GM23338 (cell line): Measurements from ENCODE around the gene BMP5. TPM values are rescaled to one million over a fixed set of nuclear protein-coding genes. Genes with fewer than 3 reads are reported as not detected.

Experiments
- ATAC-seq: fragments of 200-7000 bp; cut with Tn5 transposase; 3 replicates; pipeline ENCODE4 v1.9.1; 2020
- DNase-seq: peaks from one replicate; pipeline ENCODE4 v3.0.0-alpha.2; 2015; ENCODE audit warnings: low spot score
- H2AFZ ChIP-seq: fragments of 200-600 bp; sonication (generic); 2 replicates; pipeline ENCODE4 v1.8.0; 2016; ENCODE audit warnings: antibody characterized with exemption, mild to moderate bottlenecking, moderate library complexity
- H3F3A ChIP-seq: fragments of 200-600 bp; sonication (generic); replicated peaks from 2 replicates; pipeline ENCODE4 v1.8.0; 2017; ENCODE audit warnings: antibody characterized with exemption, mixed run types, low read depth
- H3K27ac ChIP-seq: fragments of 200-600 bp; sonication (generic); 2 replicates; pipeline ENCODE4 v1.6.1; 2016; ENCODE audit warnings: low read depth
- H3K27me3 ChIP-seq: fragments of 200-600 bp; sonication (generic); 2 replicates; pipeline ENCODE4 v1.8.0; 2016; ENCODE audit warnings: mild to moderate bottlenecking, mixed run types, moderate library complexity; ENCODE audit not compliant: insufficient read depth
- H3K36me3 ChIP-seq: fragments of 200-600 bp; sonication (generic); 2 replicates; pipeline ENCODE4 v1.8.0; 2016; ENCODE audit warnings: mild to moderate bottlenecking; ENCODE audit not compliant: insufficient read depth
- H3K4me1 ChIP-seq: fragments of 200-600 bp; sonication (generic); 2 replicates; pipeline ENCODE4 v1.8.0; 2016; ENCODE audit warnings: mild to moderate bottlenecking, moderate library complexity; ENCODE audit not compliant: insufficient read depth
- H3K4me2 ChIP-seq: fragments of 200-600 bp; sonication (generic); 2 replicates; pipeline ENCODE4 v1.7.1; 2017; ENCODE audit warnings: mixed run types
- H3K4me3 ChIP-seq: fragments of 200-600 bp; sonication (generic); 2 replicates; pipeline ENCODE4 v1.6.1; 2016; ENCODE audit warnings: mixed run types
- H3K79me2 ChIP-seq: fragments of 200-600 bp; sonication (generic); replicated peaks from 2 replicates; pipeline ENCODE4 v1.8.0; 2017; ENCODE audit warnings: mild to moderate bottlenecking; ENCODE audit not compliant: insufficient read depth
- H3K9me2 ChIP-seq: fragments of 200-600 bp; sonication (generic); 2 replicates; pipeline ENCODE4 v1.8.0; 2017; ENCODE audit not compliant: insufficient read depth
- H4K20me1 ChIP-seq: fragments of 200-600 bp; sonication (generic); replicated peaks from 2 replicates; pipeline ENCODE4 v1.8.0; 2017; ENCODE audit warnings: mild to moderate bottlenecking; ENCODE audit not compliant: insufficient read depth
- H3K27ac Mint-ChIP-seq: 2 replicates; pipeline ENCODE4 v1.8.0; 2020; ENCODE audit warnings: inconsistent platforms, mild to moderate bottlenecking, moderate library complexity, mixed read lengths
- H3K27me3 Mint-ChIP-seq: 3 replicates; pipeline ENCODE4 v1.8.0; 2022; ENCODE audit warnings: low read depth, mild to moderate bottlenecking, moderate library complexity, mixed read lengths, inconsistent platforms; ENCODE audit not compliant: insufficient read depth, poor library complexity
- H3K36me3 Mint-ChIP-seq: 3 replicates; pipeline ENCODE4 v1.8.0; 2021; ENCODE audit warnings: low read depth, mild to moderate bottlenecking, inconsistent platforms, moderate library complexity, mixed read lengths
- H3K4me1 Mint-ChIP-seq: 3 replicates; pipeline ENCODE4 v1.8.0; 2020; ENCODE audit warnings: mild to moderate bottlenecking, inconsistent platforms, mixed read lengths
- H3K4me3 Mint-ChIP-seq: 3 replicates; pipeline ENCODE4 v1.8.0; 2021; ENCODE audit warnings: moderate library complexity, mild to moderate bottlenecking, inconsistent platforms, mixed read lengths
- H3K9me3 Mint-ChIP-seq: 3 replicates; pipeline ENCODE4 v1.8.0; 2020; ENCODE audit warnings: moderate library complexity, mild to moderate bottlenecking, inconsistent platforms, mixed read lengths
- CREB1 ChIP-seq: fragments of 250-450 bp; sonication (Bioruptor Pico); IDR thresholded peaks from 2 replicates; pipeline ENCODE4 v1.5.0; 2020; ENCODE audit warnings: low read depth, mild to moderate bottlenecking, moderate library complexity
- CTCF ChIP-seq, 2 experiments: fragments of 200-600 bp in 1 of 2; sonication (generic) in 1 of 2; conservative IDR thresholded peaks; 2 replicates each; pipeline versions ENCODE4 v1.5.1 to v1.6.1; 2016 to 2017; ENCODE audit warnings: antibody characterized with exemption in 2 of 2, low read depth in 2 of 2, mild to moderate bottlenecking in 2 of 2, moderate library complexity in 1 of 2
- ETS1 ChIP-seq: IDR thresholded peaks from 2 replicates; pipeline ENCODE4 v1.6.1; 2016; ENCODE audit warnings: antibody characterized with exemption
- EZH2 ChIP-seq: fragments of 200-600 bp; sonication (generic); IDR thresholded peaks from one replicate; pipeline ENCODE4 v1.8.0; 2017; ENCODE audit warnings: antibody characterized with exemption, mild to moderate bottlenecking, low read depth; ENCODE audit not compliant: unreplicated experiment
- EZH2phosphoT487 ChIP-seq: fragments of 200-600 bp; sonication (generic); IDR thresholded peaks from one replicate; pipeline ENCODE4 v1.8.1; 2018; ENCODE audit warnings: antibody characterized with exemption; ENCODE audit not compliant: unreplicated experiment
- JUNB ChIP-seq: IDR thresholded peaks from one replicate; pipeline ENCODE4 v1.6.1; 2016; ENCODE audit warnings: antibody characterized with exemption; ENCODE audit not compliant: unreplicated experiment
- NANOG ChIP-seq: IDR thresholded peaks from 2 replicates; pipeline ENCODE4 v1.6.1; 2016; ENCODE audit warnings: antibody characterized with exemption, borderline replicate concordance
- POLR2AphosphoS5 ChIP-seq: IDR thresholded peaks from 2 replicates; pipeline ENCODE4 v1.6.1; 2016; ENCODE audit warnings: antibody characterized with exemption, low read depth
- REST ChIP-seq: IDR thresholded peaks from one replicate; pipeline ENCODE4 v1.6.1; 2018; ENCODE audit warnings: antibody characterized with exemption; ENCODE audit not compliant: unreplicated experiment
- STAT1 ChIP-seq: IDR thresholded peaks from one replicate; pipeline ENCODE4 v1.6.1; 2016; ENCODE audit warnings: antibody characterized with exemption; ENCODE audit not compliant: unreplicated experiment
- ZNF114 ChIP-seq: fragments of 250-450 bp; sonication (Bioruptor Pico); IDR thresholded peaks from 2 replicates; pipeline ENCODE4 v1.5.0; 2020; ENCODE audit warnings: mild to moderate bottlenecking, moderate library complexity
- ZNF331 ChIP-seq: fragments of 250-450 bp; sonication (Bioruptor Pico); IDR thresholded peaks from 2 replicates; pipeline ENCODE4 v1.5.0; 2020; ENCODE audit warnings: low read depth, mild to moderate bottlenecking, moderate library complexity
- ZNF462 ChIP-seq: fragments of 250-450 bp; sonication (Bioruptor Pico); IDR thresholded peaks from 2 replicates; pipeline ENCODE4 v1.5.0; 2020; ENCODE audit warnings: mild to moderate bottlenecking, moderate library complexity
- polyA plus RNA-seq: library from polyadenylated mRNA; unstranded; fragments of >200 nt; fragmentation: Nextera tagmentation; extraction: Ambion mirVana; gene quantifications from 2 replicates; pipeline ENCODE4 v1.2.1, GENCODE V29; 2016
- total RNA-seq: library from RNA; depleted of rRNA; stranded (reverse); fragments of >200 nt; shearing (Covaris generic); gene quantifications from 2 replicates; pipeline ENCODE4 v1.2.3, GENCODE V29; 2014

The BMP5 gene
- total and polyA plus RNA-seq, 2 experiments from 2014 or later: 0.06 to 0.07 TPM

GRCh38 chr6:55772730-55773129 is 102.7 kb downstream of the BMP5 start:
- Histone ChIP-seq H3F3A (no peaks in the 10 kb centered on the region), H4K20me1 (no peaks in the 10 kb centered on the region), H3K36me3 (no peaks in the 10 kb centered on the region), H2AFZ (no peak overlapping the region), H3K4me2 (no peak overlapping the region), H3K27ac (no peak overlapping the region), H3K4me1 (peaks cover 11% of the 10 kb centered on the region), H3K27me3 (no peaks in the 10 kb centered on the region), H3K4me3 (no peak overlapping the region), H3K79me2 (no peaks in the 10 kb centered on the region), H3K9me2 (no peaks in the 10 kb centered on the region; the same call in 1 of the 2 replicates)
- DNase-seq: no peak
- Mint-ChIP-seq H3K27me3 (no peaks in the 10 kb centered on the region), H3K4me3 (no peak overlapping the region), H3K27ac (no peak overlapping the region), H3K9me3 (no peaks in the 10 kb centered on the region), H3K4me1 (peaks cover 16% of the 10 kb centered on the region; the same call in 2 of the 3 replicates), H3K36me3 (no peaks in the 10 kb centered on the region)
- no peak for ATAC-seq
- TF ChIP-seq REST (no peak), ZNF462 (CRISPR knock-in tag) (no peak), ZNF114 (no peak), EZH2phosphoT487 (no peak), ZNF331 (CRISPR knock-in tag) (no peak), JUNB (no peak), STAT1 (no peak), POLR2AphosphoS5 (no peak), EZH2 (no peak), CTCF (conservative IDR thresholded peaks at IDR 0.05; ENCODE audit: low read depth in 2 of 2) (no peak), CREB1 (CRISPR knock-in tag) (no peak), NANOG (no peak), ETS1 (no peak)
